K562 (cell line): ENCODE data around the gene ORAI3. TPM values are rescaled to one million over a fixed set of nuclear protein-coding genes. Genes with fewer than 3 reads are reported as not detected.

Experiments used
- ARHGAP35 ChIP-seq: fragments of 450-650 bp; IDR thresholded peaks from 2 replicates; pipeline ENCODE4 v1.6.1; 2018; ENCODE audit not compliant: partially characterized antibody
- CBX1 ChIP-seq: sonication (generic); IDR thresholded peaks from 2 replicates; pipeline ENCODE4 v1.6.1; 2016; ENCODE audit warnings: antibody characterized with exemption, low read depth, mild to moderate bottlenecking
- CBX8 ChIP-seq: fragments of 200-600 bp; sonication (generic); IDR thresholded peaks from 2 replicates; pipeline ENCODE4 v1.6.1; 2012; ENCODE audit warnings: borderline replicate concordance, mixed run types, low read depth, mild to moderate bottlenecking, moderate library complexity, mixed read lengths, low read length, control low read depth, inconsistent platforms; ENCODE audit not compliant: poor library complexity, severe bottlenecking; ENCODE audit errors: extremely low read depth
- CLOCK ChIP-seq: fragments of 250-450 bp; sonication (Bioruptor Pico); IDR thresholded peaks from 2 replicates; pipeline ENCODE4 v1.4.0; 2020; ENCODE audit warnings: mild to moderate bottlenecking, moderate library complexity, borderline replicate concordance
- DACH1 ChIP-seq: fragments of 450-650 bp; IDR thresholded peaks from 2 replicates; pipeline ENCODE4 v1.6.1; 2018; ENCODE audit not compliant: partially characterized antibody
- ELF2 ChIP-seq: fragments of 250-450 bp; sonication (Bioruptor Pico); IDR thresholded peaks from 2 replicates; pipeline ENCODE4 v1.5.0; 2021; ENCODE audit warnings: mild to moderate bottlenecking
- FOXK1 ChIP-seq: sonication (generic); formaldehyde crosslinking; IDR thresholded peaks from 2 replicates; pipeline ENCODE4 v1.8.0; 2022; ENCODE audit warnings: missing genetic modification reagents, mild to moderate bottlenecking, borderline replicate concordance
- HNRNPL ChIP-seq: fragments of 200-400 bp; formaldehyde crosslinking; IDR thresholded peaks from 2 replicates; pipeline ENCODE4 v1.6.1; 2017; ENCODE audit warnings: low read depth, mild to moderate bottlenecking, low read length
- HNRNPUL1 ChIP-seq: fragments of 200-400 bp; formaldehyde crosslinking; IDR thresholded peaks from 2 replicates; pipeline ENCODE4 v1.6.1; 2017; ENCODE audit warnings: low read length
- NR3C1 ChIP-seq: sonication (generic); formaldehyde crosslinking; IDR thresholded peaks from 2 replicates; pipeline ENCODE4 v1.8.1; 2022; ENCODE audit warnings: missing genetic modification reagents
- SLC30A9 ChIP-seq: fragments of 250-450 bp; sonication (Bioruptor Pico); IDR thresholded peaks from 2 replicates; pipeline ENCODE4 v1.8.0; 2022; ENCODE audit warnings: mild to moderate bottlenecking, moderate library complexity
- SNRNP70 ChIP-seq: fragments of 200-400 bp; formaldehyde crosslinking; optimal IDR thresholded peaks from 2 replicates; pipeline ENCODE3; 2017; ENCODE audit warnings: low read depth, low read length
- TCF3 ChIP-seq: sonication (generic); formaldehyde crosslinking; IDR thresholded peaks from 2 replicates; pipeline ENCODE4 v1.4.0; 2020; ENCODE audit warnings: mild to moderate bottlenecking, missing genetic modification reagents
- ZNF134 ChIP-seq: fragments of 250-450 bp; sonication (Bioruptor Pico); conservative IDR thresholded peaks from 2 replicates; pipeline ENCODE4 v1.4.0; 2020
- ZNF140 ChIP-seq: fragments of 250-450 bp; sonication (Bioruptor Pico); IDR thresholded peaks from 2 replicates; pipeline ENCODE4 v1.8.0; 2021; ENCODE audit warnings: moderate library complexity, mild to moderate bottlenecking, inconsistent platforms
- ZNF253 ChIP-seq: fragments of 250-450 bp; sonication (Bioruptor Pico); conservative IDR thresholded peaks from 2 replicates; pipeline ENCODE4 v1.6.1; 2021; ENCODE audit warnings: mild to moderate bottlenecking
- ZNF311 ChIP-seq: fragments of 250-450 bp; sonication (Bioruptor Pico); IDR thresholded peaks from 2 replicates; pipeline ENCODE4 v1.4.0; 2020; ENCODE audit warnings: mild to moderate bottlenecking, moderate library complexity
- ZNF561 ChIP-seq: fragments of 450-650 bp; formaldehyde crosslinking; conservative IDR thresholded peaks from 2 replicates; pipeline ENCODE4 v1.4.0; 2020; ENCODE audit warnings: mild to moderate bottlenecking, moderate library complexity
- polyA plus RNA-seq, 8 experiments: library from polyadenylated mRNA; depleted of rRNA in 4 of 8; stranded (reverse) in 5 of 8; unstranded in 3 of 8; fragments of >200 nt; fragmentation: Nextera tagmentation in 2 of 8; fragmentation: Illumina TruSeq in 1 of 8; extraction: Ambion mirVana in 2 of 8; extraction: Trizol in 1 of 8; gene quantifications; 2 replicates each; pipeline versions ENCODE4 v1.2.1 to v1.2.3, GENCODE V29; 2011 to 2014; ENCODE audit warnings: inconsistent platforms in 1 of 8, missing spikeins in 1 of 8
- total RNA-seq, 7 experiments: library from RNA; depleted of rRNA in 6 of 7; stranded (reverse); fragments of >200 nt in 6 of 7; fragmentation: Illumina TruSeq in 2 of 7; extraction: Trizol in 2 of 7; gene quantifications; 2 replicates each; pipeline versions ENCODE4 v1.2.1 to v1.2.3, GENCODE V29; 2011 to 2021; ENCODE audit warnings: low replicate concordance in 1 of 7
- TF ChIP-seq, protein P1 (sequence below): fragments of 250-450 bp; sonication (Bioruptor Pico); IDR thresholded peaks from 2 replicates; pipeline ENCODE4 v1.4.0; 2020

Gene ORAI3
- total and polyA plus RNA-seq, 9 of the 15 experiments (the other 6 are each of a cell fraction or from before 2014, with no cell fraction given): 4.9 to 23.3 (median 14.1) TPM

DNA sequence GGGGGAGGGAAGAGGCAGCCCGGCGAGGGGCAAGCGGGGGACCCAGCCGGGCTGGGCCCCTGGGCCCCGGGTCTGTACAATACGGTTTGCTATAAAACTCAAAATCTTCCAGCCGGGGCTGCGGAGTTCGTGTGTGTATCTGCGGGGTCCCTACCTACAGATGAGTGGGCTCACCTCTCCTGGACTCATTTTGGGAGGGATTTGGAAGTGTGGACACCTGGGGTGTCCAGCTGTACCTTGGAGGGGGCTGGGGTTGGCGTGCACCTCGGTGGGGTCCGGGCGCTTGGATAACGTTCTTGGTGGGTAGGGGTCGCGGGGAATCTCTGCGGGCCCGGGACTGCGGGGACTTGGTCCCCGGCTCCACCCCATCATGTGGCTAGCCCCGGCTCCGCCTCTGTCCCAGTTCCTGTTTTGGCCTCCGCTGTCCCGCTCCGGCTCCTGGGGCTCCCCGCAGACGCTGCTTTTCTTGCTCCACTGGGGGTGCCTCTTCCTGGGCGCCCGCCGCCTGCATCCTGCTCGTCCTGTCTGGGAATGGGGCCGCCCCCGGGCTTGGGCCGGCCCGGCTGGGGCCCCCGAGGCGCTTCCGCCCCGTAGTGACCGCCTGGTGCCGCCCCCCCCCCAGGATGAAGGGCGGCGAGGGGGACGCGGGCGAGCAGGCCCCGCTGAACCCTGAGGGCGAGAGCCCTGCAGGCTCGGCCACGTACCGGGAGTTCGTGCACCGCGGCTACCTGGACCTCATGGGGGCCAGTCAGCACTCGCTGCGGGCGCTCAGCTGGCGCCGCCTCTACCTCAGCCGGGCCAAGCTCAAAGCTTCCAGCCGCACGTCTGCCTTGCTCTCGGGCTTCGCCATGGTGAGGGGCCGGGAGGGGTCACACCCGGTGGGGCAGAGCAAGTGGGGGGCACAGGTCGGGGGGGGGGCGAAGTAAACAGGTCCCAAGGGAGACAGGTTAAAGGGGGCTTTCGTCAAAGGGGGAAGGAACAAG, at the start of gene ORAI3 (continued):
- TF ChIP-seq ZNF561 (CRISPR knock-in tag) (no peak), ZNF253 (CRISPR knock-in tag) (no peak), CLOCK (CRISPR knock-in tag) (no peak), ZNF134 (no peak), HNRNPUL1 (no peak), TCF3 (CRISPR knock-in tag) (no peak), CBX1 (peak; percentile 48; the same call in 1 of the 2 replicates), HNRNPL (no peak), FOXK1 (CRISPR knock-in tag) (0 out of 2 replicates have a peak, but pooled peaks have one; percentile 19), DACH1 (no peak), CBX8 (no peak), SLC30A9 (CRISPR knock-in tag) (no peak), SNRNP70 (no peak), ZNF140 (no peak), NR3C1 (CRISPR knock-in tag) (no peak; the same call in 1 of the 2 replicates), ELF2 (CRISPR knock-in tag) (peak; percentile 71), ZNF311 (CRISPR knock-in tag) (no peak), ARHGAP35 (no peak)
- TF ChIP-seq, protein P1, sequence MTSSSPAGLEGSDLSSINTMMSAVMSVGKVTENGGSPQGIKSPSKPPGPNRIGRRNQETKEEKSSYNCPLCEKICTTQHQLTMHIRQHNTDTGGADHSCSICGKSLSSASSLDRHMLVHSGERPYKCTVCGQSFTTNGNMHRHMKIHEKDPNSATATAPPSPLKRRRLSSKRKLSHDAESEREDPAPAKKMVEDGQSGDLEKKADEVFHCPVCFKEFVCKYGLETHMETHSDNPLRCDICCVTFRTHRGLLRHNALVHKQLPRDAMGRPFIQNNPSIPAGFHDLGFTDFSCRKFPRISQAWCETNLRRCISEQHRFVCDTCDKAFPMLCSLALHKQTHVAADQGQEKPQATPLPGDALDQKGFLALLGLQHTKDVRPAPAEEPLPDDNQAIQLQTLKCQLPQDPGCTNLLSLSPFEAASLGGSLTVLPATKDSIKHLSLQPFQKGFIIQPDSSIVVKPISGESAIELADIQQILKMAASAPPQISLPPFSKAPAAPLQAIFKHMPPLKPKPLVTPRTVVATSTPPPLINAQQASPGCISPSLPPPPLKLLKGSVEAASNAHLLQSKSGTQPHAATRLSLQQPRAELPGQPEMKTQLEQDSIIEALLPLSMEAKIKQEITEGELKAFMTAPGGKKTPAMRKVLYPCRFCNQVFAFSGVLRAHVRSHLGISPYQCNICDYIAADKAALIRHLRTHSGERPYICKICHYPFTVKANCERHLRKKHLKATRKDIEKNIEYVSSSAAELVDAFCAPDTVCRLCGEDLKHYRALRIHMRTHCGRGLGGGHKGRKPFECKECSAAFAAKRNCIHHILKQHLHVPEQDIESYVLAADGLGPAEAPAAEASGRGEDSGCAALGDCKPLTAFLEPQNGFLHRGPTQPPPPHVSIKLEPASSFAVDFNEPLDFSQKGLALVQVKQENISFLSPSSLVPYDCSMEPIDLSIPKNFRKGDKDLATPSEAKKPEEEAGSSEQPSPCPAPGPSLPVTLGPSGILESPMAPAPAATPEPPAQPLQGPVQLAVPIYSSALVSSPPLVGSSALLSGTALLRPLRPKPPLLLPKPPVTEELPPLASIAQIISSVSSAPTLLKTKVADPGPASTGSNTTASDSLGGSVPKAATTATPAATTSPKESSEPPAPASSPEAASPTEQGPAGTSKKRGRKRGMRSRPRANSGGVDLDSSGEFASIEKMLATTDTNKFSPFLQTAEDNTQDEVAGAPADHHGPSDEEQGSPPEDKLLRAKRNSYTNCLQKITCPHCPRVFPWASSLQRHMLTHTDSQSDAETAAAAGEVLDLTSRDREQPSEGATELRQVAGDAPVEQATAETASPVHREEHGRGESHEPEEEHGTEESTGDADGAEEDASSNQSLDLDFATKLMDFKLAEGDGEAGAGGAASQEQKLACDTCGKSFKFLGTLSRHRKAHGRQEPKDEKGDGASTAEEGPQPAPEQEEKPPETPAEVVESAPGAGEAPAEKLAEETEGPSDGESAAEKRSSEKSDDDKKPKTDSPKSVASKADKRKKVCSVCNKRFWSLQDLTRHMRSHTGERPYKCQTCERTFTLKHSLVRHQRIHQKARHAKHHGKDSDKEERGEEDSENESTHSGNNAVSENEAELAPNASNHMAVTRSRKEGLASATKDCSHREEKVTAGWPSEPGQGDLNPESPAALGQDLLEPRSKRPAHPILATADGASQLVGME (CRISPR knock-in tag): 0 out of 2 replicates have a peak, but pooled peaks have one; percentile 28
